ENCODE measurements around the gene DRC1. TPM values are rescaled to one million over a fixed set of nuclear protein-coding genes. Genes with fewer than 3 reads are reported as not detected.
A peak's percentile ranks its signal among the peaks of the same experiment; 100 is the strongest.

The DRC1 gene
- total RNA-seq, 4 donors from 2014 or later: 0.85 to 2.4 (median 1.9) TPM; not detected in 1

GRCh38 chr2:26475037-26475436 lies 73.3 kb downstream of the DRC1 start:
- no peak for DNase-seq
- TF ChIP-seq CTCF (IDR thresholded peaks at IDR 0.05) (no peak), POLR2A (IDR thresholded peaks at IDR 0.05) (no peak)
- Histone ChIP-seq H3K27me3 (no peaks in the 10 kb centered on the region), H3K4me3 (no peak overlapping the region), H3K27ac (no peak overlapping the region), H3K9me3 (no peaks in the 10 kb centered on the region), H3K4me1 (no peaks in the 10 kb centered on the region), H3K36me3 (no peaks in the 10 kb centered on the region)
- intact Hi-C loops (cut with DNase I; ENCODE audit: low total_unique reads): no loop called here

GRCh38 chr2:26475832-26476501 lies 74.2 kb downstream of the DRC1 start:
- H3K36me3 ChIP-seq: no peaks in the 10 kb centered on the region
- H3K4me3 ChIP-seq: no peak overlapping the region
- no peaks in the 10 kb centered on the region for H3K4me1 ChIP-seq
- H3K9me3 ChIP-seq: no peaks in the 10 kb centered on the region
- intact Hi-C loops (cut with DNase I; ENCODE audit: low total_unique reads): no loop called here
- no peak for DNase-seq
- H3K27me3 ChIP-seq: no peaks in the 10 kb centered on the region
- H3K27ac ChIP-seq: no peak overlapping the region
- TF ChIP-seq POLR2A (IDR thresholded peaks at IDR 0.05): no peak
- TF ChIP-seq CTCF (IDR thresholded peaks at IDR 0.05): no peak

GRCh38 chr2:26477126-26477910 lies 75.6 kb downstream of the DRC1 start:
- Histone ChIP-seq H3K27me3 (no peaks in the 10 kb centered on the region), H3K9me3 (no peaks in the 10 kb centered on the region), H3K36me3 (no peaks in the 10 kb centered on the region), H3K27ac (no peak overlapping the region), H3K4me3 (no peak overlapping the region), H3K4me1 (no peaks in the 10 kb centered on the region)
- intact Hi-C loops (cut with DNase I; ENCODE audit: low total_unique reads): no loop called here
- no peak for TF ChIP-seq POLR2A (IDR thresholded peaks at IDR 0.05)
- no peak for TF ChIP-seq CTCF (IDR thresholded peaks at IDR 0.05)
- no peak for DNase-seq

GRCh38 chr2:26477911-26478253 lies 76.2 kb downstream of the DRC1 start, which contains the start of gene OTOF:
Gene OTOF, minus strand, starts transcription at chr2:26478124.
- intact Hi-C loops (cut with DNase I; ENCODE audit: low total_unique reads): no loop called here
- Histone ChIP-seq H3K36me3 (no peaks in the 10 kb centered on the region), H3K4me3 (no peak within 1 kb of the TSS), H3K4me1 (no peaks in the 10 kb centered on the region), H3K27me3 (no peaks in the 10 kb centered on the region), H3K9me3 (no peaks in the 10 kb centered on the region), H3K27ac (no peak within 1 kb of the TSS)
- no peak for TF ChIP-seq POLR2A (IDR thresholded peaks at IDR 0.05)
- TF ChIP-seq CTCF (IDR thresholded peaks at IDR 0.05): no peak
- DNase-seq: peak in 1 of 2 donors; percentile 29

- Histone ChIP-seq H3K27me3 (no peaks in the 10 kb centered on the region), H3K9me3 (no peaks in the 10 kb centered on the region), H3K4me1 (no peaks in the 10 kb centered on the region), H3K27ac (no peak overlapping the region), H3K4me3 (no peak overlapping the region), H3K36me3 (no peaks in the 10 kb centered on the region)
- no peak for TF ChIP-seq POLR2A (IDR thresholded peaks at IDR 0.05)
- TF ChIP-seq CTCF (IDR thresholded peaks at IDR 0.05): no peak
- intact Hi-C loops (cut with DNase I; ENCODE audit: low total_unique reads): no loop called here
- no peak for DNase-seq
Measured at GRCh38 chr2:26478366-26478765, 76.6 kb downstream of the DRC1 start.

Data from uterus (tissue), 4 donors.